HepG2 (cell line): ENCODE results near the gene FYTTD1. TPM values are rescaled to one million over a fixed set of nuclear protein-coding genes. Genes with fewer than 3 reads are reported as not detected.

ENCODE experiments used
- BCL6 ChIP-seq: IDR thresholded peaks from 2 replicates; pipeline ENCODE4 v1.6.1; 2016; ENCODE audit warnings: missing genetic modification reagents, missing compliant biosample characterization
- CHCHD3 ChIP-seq: sonication (generic); formaldehyde crosslinking; IDR thresholded peaks from 2 replicates; pipeline ENCODE4 v1.8.0; 2022; ENCODE audit warnings: mild to moderate bottlenecking, missing genetic modification reagents, moderate library complexity
- FOXK1 ChIP-seq: sonication (generic); formaldehyde crosslinking; IDR thresholded peaks from 2 replicates; pipeline ENCODE4 v1.4.0; 2020; ENCODE audit warnings: low read depth, missing genetic modification reagents, borderline replicate concordance
- GABPA ChIP-seq, 2 experiments: IDR thresholded peaks; 2 replicates each; pipeline ENCODE4 v1.6.1; 2011 to 2016; ENCODE audit warnings: low read depth in 2 of 2, low read length in 1 of 2, missing biosample characterization in 1 of 2, missing genetic modification characterization in 1 of 2
- KLF15 ChIP-seq: sonication (generic); formaldehyde crosslinking; IDR thresholded peaks from 2 replicates; pipeline ENCODE4 v1.8.1; 2023; ENCODE audit warnings: borderline replicate concordance, mild to moderate bottlenecking, inconsistent platforms, missing genetic modification reagents, mixed read lengths
- NCOA2 ChIP-seq: sonication (generic); formaldehyde crosslinking; IDR thresholded peaks from 2 replicates; pipeline ENCODE4 v1.8.0; 2022; ENCODE audit warnings: inconsistent platforms
- NFIB ChIP-seq: sonication (generic); formaldehyde crosslinking; IDR thresholded peaks from 2 replicates; pipeline ENCODE4 v1.9.0; 2021; ENCODE audit warnings: missing genetic modification reagents, mild to moderate bottlenecking, borderline replicate concordance
- NFIC ChIP-seq: IDR thresholded peaks from 2 replicates; pipeline ENCODE4 v1.6.1; 2012; ENCODE audit warnings: mild to moderate bottlenecking, low read length, inconsistent platforms
- PAX8 ChIP-seq: sonication (generic); formaldehyde crosslinking; IDR thresholded peaks from 2 replicates; pipeline ENCODE4 v1.8.0; 2022; ENCODE audit warnings: mild to moderate bottlenecking, missing genetic modification reagents, borderline replicate concordance
- RBFOX2 ChIP-seq: fragments of 200-400 bp; formaldehyde crosslinking; IDR thresholded peaks from 2 replicates; pipeline ENCODE4 v1.6.1; 2017; ENCODE audit warnings: low read depth, mild to moderate bottlenecking, low read length
- SMARCC2 ChIP-seq: fragments of 450-650 bp; IDR thresholded peaks from 2 replicates; pipeline ENCODE4 v1.6.1; 2017; ENCODE audit warnings: antibody characterized with exemption, mild to moderate bottlenecking
- ZBTB1 ChIP-seq: sonication (generic); formaldehyde crosslinking; IDR thresholded peaks from 2 replicates; pipeline ENCODE4 v1.4.0; 2020; ENCODE audit warnings: missing genetic modification reagents, borderline replicate concordance
- ZNF180 ChIP-seq: sonication (generic); formaldehyde crosslinking; IDR thresholded peaks from 2 replicates; pipeline ENCODE4 v1.4.0; 2020; ENCODE audit warnings: low read depth, missing genetic modification reagents, borderline replicate concordance
- ZNF207 ChIP-seq: fragments of 450-650 bp; IDR thresholded peaks from 2 replicates; pipeline ENCODE4 v1.6.1; 2016; ENCODE audit warnings: antibody characterized with exemption, borderline replicate concordance
- ZNF44 ChIP-seq: sonication (generic); formaldehyde crosslinking; IDR thresholded peaks from 2 replicates; pipeline ENCODE4 v1.5.1; 2020; ENCODE audit warnings: mild to moderate bottlenecking, missing genetic modification reagents
- ZNF501 ChIP-seq: sonication (generic); formaldehyde crosslinking; IDR thresholded peaks from 2 replicates; pipeline ENCODE4 v1.5.1; 2020; ENCODE audit warnings: mild to moderate bottlenecking, moderate library complexity, missing genetic modification reagents
- ZNF550 ChIP-seq: sonication (generic); formaldehyde crosslinking; IDR thresholded peaks from 2 replicates; pipeline ENCODE4 v1.4.0; 2020; ENCODE audit warnings: mild to moderate bottlenecking, missing genetic modification reagents, borderline replicate concordance
- ZNF790 ChIP-seq: sonication (generic); formaldehyde crosslinking; IDR thresholded peaks from 2 replicates; pipeline ENCODE4 v1.8.0; 2022; ENCODE audit warnings: missing genetic modification reagents, mild to moderate bottlenecking, borderline replicate concordance
- polyA plus RNA-seq, 8 experiments: library from polyadenylated mRNA; depleted of rRNA in 3 of 8; stranded (reverse) in 7 of 8; unstranded in 1 of 8; fragments of >200 nt; fragmentation: Illumina TruSeq in 4 of 8; extraction: Trizol in 4 of 8; gene quantifications; 2 replicates each; pipeline versions ENCODE4 v1.2.1 to v1.2.3, GENCODE V29; 2011 to 2016; ENCODE audit warnings: low read depth in 4 of 8, missing spikeins in 1 of 8, mixed read lengths in 1 of 8; ENCODE audit not compliant: insufficient read depth in 1 of 8
- total RNA-seq, 5 experiments: library from RNA; depleted of rRNA; stranded (reverse); fragments of >200 nt; fragmentation: Illumina TruSeq; extraction: Trizol; gene quantifications; 2 replicates each; pipeline ENCODE4 v1.2.3, GENCODE V29; 2016; ENCODE audit warnings: low read depth in 1 of 5
- TF ChIP-seq, protein P1 (sequence below): sonication (generic); formaldehyde crosslinking; IDR thresholded peaks from 2 replicates; pipeline ENCODE4 v1.9.0; 2021; ENCODE audit warnings: missing genetic modification reagents, borderline replicate concordance
- TF ChIP-seq, protein P2 (sequence below): sonication (generic); formaldehyde crosslinking; IDR thresholded peaks from 2 replicates; pipeline ENCODE4 v1.8.0; 2022; ENCODE audit warnings: low read depth, missing genetic modification reagents
- TF ChIP-seq, protein P3 (sequence below): sonication (generic); formaldehyde crosslinking; IDR thresholded peaks from 2 replicates; pipeline ENCODE4 v1.4.0; 2020; ENCODE audit warnings: missing genetic modification reagents, mild to moderate bottlenecking, borderline replicate concordance
- TF ChIP-seq, protein P4 (sequence below): sonication (generic); formaldehyde crosslinking; IDR thresholded peaks from 2 replicates; pipeline ENCODE4 v1.8.0; 2022; ENCODE audit warnings: missing genetic modification reagents, mild to moderate bottlenecking, borderline replicate concordance

The FYTTD1 gene
- total and polyA plus RNA-seq, 2 of the 13 experiments (the other 11 are each of a cell fraction or from before 2014, with no cell fraction given), result 6.5 to 28.8 TPM

DNA sequence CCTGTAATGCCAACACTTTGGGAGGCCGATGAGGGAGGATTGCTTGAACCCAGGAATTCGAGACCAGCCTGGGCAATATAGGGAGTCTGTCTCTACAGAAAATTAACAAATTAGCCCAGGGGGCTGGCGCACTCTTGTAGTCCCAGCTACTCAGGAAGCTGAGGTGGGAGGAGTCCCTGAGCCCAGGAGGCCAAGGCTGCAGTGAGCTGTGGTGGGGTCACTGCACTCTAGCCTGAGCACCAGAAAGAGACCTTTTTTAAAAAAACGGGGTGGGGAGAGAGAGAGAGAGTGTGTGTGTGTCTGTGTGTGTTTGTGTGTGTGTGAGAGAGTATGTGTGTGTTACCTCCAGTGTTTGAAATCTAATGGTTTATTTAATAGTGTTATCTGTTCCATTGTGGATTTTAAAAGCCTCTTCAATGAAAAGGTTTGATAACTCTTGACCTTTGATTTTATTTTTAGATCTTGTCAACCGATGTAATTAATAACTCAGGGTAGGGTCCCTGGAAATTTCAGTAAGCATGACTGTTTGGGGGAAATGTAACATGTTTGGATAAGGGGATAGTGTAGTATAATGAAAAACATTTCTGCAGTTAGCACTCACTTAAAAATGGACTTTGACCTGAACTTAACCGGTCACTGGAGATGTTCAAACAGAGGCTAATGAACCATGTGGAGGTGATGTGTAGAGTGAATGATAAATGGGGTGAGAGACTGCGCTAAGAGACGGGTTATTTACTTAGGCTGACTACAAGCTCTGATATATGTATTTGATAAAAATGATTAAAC is 71.1 kb downstream of the FYTTD1 start (continued):
- TF ChIP-seq, protein P1, sequence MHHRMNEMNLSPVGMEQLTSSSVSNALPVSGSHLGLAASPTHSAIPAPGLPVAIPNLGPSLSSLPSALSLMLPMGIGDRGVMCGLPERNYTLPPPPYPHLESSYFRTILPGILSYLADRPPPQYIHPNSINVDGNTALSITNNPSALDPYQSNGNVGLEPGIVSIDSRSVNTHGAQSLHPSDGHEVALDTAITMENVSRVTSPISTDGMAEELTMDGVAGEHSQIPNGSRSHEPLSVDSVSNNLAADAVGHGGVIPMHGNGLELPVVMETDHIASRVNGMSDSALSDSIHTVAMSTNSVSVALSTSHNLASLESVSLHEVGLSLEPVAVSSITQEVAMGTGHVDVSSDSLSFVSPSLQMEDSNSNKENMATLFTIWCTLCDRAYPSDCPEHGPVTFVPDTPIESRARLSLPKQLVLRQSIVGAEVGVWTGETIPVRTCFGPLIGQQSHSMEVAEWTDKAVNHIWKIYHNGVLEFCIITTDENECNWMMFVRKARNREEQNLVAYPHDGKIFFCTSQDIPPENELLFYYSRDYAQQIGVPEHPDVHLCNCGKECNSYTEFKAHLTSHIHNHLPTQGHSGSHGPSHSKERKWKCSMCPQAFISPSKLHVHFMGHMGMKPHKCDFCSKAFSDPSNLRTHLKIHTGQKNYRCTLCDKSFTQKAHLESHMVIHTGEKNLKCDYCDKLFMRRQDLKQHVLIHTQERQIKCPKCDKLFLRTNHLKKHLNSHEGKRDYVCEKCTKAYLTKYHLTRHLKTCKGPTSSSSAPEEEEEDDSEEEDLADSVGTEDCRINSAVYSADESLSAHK (CRISPR knock-in tag), result no peak
- TF ChIP-seq, protein P2, sequence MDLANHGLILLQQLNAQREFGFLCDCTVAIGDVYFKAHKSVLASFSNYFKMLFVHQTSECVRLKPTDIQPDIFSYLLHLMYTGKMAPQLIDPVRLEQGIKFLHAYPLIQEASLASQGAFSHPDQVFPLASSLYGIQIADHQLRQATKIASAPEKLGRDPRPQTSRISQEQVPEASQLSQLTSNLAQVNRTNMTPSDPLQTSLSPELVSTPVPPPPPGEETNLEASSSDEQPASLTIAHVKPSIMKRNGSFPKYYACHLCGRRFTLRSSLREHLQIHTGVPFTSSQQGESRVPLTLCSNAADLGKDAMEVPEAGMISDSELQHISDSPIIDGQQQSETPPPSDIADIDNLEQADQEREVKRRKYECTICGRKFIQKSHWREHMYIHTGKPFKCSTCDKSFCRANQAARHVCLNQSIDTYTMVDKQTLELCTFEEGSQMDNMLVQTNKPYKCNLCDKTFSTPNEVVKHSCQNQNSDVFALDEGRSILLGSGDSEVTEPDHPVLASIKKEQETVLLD (CRISPR knock-in tag), result no peak
- no peak for TF ChIP-seq CHCHD3 (CRISPR knock-in tag)
- no peak for TF ChIP-seq ZNF44 (CRISPR knock-in tag)
- peak; percentile 61 for TF ChIP-seq NCOA2
- TF ChIP-seq ZNF790 (CRISPR knock-in tag), result no peak
- TF ChIP-seq GABPA (IDR thresholded peaks at IDR 0.05; ENCODE audit: low read depth, low read length), result no peak
- TF ChIP-seq GABPA (CRISPR knock-in tag; IDR thresholded peaks at IDR 0.05; ENCODE audit: low read depth), result no peak; the same call in 1 of the 2 replicates
- no peak for TF ChIP-seq KLF15 (CRISPR knock-in tag)
- no peak for TF ChIP-seq SMARCC2
- no peak for TF ChIP-seq NFIB (CRISPR knock-in tag)
- TF ChIP-seq, protein P3, sequence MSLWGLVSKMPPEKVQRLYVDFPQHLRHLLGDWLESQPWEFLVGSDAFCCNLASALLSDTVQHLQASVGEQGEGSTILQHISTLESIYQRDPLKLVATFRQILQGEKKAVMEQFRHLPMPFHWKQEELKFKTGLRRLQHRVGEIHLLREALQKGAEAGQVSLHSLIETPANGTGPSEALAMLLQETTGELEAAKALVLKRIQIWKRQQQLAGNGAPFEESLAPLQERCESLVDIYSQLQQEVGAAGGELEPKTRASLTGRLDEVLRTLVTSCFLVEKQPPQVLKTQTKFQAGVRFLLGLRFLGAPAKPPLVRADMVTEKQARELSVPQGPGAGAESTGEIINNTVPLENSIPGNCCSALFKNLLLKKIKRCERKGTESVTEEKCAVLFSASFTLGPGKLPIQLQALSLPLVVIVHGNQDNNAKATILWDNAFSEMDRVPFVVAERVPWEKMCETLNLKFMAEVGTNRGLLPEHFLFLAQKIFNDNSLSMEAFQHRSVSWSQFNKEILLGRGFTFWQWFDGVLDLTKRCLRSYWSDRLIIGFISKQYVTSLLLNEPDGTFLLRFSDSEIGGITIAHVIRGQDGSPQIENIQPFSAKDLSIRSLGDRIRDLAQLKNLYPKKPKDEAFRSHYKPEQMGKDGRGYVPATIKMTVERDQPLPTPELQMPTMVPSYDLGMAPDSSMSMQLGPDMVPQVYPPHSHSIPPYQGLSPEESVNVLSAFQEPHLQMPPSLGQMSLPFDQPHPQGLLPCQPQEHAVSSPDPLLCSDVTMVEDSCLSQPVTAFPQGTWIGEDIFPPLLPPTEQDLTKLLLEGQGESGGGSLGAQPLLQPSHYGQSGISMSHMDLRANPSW (CRISPR knock-in tag), result no peak
- TF ChIP-seq ZNF180 (CRISPR knock-in tag), result no peak
- TF ChIP-seq ZNF550, result no peak
- no peak for TF ChIP-seq ZNF207
- peak; percentile 80 for TF ChIP-seq NFIC
- TF ChIP-seq, protein P4, sequence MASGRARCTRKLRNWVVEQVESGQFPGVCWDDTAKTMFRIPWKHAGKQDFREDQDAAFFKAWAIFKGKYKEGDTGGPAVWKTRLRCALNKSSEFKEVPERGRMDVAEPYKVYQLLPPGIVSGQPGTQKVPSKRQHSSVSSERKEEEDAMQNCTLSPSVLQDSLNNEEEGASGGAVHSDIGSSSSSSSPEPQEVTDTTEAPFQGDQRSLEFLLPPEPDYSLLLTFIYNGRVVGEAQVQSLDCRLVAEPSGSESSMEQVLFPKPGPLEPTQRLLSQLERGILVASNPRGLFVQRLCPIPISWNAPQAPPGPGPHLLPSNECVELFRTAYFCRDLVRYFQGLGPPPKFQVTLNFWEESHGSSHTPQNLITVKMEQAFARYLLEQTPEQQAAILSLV (CRISPR knock-in tag), result no peak
- TF ChIP-seq ZNF501 (CRISPR knock-in tag), result 0 out of 2 replicates have a peak, but pooled peaks have one; percentile 25
- no peak for TF ChIP-seq FOXK1
- no peak for TF ChIP-seq RBFOX2
- TF ChIP-seq ZBTB1 (CRISPR knock-in tag), result no peak
- TF ChIP-seq PAX8 (CRISPR knock-in tag), result no peak
- TF ChIP-seq BCL6 (CRISPR knock-in tag), result no peak; the same call in none of the 2 replicates
